22Rv1 (cell line): ENCODE data around the gene NKX2-1.

ENCODE experiments used
- H3K27ac ChIP-seq: fragments of 450-650 bp; 2 replicates; pipeline ENCODE4 v1.5.1; 2017
- ZFX ChIP-seq: fragments of 450-650 bp; IDR thresholded peaks from 2 replicates; pipeline ENCODE4 v1.6.1; 2017; ENCODE audit warnings: antibody characterized with exemption, borderline replicate concordance
- TF ChIP-seq, protein P1 (sequence below): fragments of 450-650 bp; IDR thresholded peaks from 2 replicates; pipeline ENCODE4 v1.5.1; 2017; ENCODE audit warnings: mild to moderate bottlenecking

Gene NKX2-1

DNA sequence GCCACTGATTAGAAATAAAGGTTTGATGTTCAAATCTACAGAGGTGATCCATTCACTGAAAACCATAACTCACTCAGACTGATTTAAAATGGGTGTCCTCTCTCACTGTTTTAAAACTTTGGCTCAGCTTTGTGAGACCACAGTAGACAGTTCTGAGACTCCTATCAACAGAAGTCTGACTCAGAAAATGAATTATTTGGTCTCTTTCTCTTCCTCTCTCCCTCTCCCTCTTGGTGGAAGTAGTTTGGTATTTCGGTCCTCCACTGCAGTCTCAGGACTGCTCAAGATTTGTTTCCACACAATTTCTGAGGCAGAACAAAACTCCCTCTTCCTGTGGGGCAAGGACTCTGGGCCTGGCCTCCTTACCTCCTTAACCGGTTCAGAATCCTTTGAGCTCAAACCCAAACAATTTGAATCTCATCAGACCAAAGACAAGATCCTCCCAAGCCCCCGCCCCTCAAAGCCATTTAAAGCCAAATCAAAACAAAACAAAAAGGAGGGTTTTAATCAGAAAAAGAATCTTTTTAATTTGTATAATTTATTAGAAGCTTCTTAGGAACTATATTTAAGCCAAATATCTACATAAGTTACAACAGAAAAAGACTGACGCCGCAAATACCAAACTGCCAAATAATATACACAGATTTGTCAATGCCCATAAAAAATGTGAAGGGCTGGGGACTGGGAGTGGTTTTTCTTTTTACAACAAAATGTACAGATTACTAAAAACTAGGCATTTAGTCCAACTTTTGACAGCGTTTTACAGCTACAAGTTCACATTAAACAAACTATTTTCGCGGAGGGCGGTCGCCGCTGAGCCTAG lies 3.9 kb downstream of the NKX2-1 start:
- TF ChIP-seq, protein P1, sequence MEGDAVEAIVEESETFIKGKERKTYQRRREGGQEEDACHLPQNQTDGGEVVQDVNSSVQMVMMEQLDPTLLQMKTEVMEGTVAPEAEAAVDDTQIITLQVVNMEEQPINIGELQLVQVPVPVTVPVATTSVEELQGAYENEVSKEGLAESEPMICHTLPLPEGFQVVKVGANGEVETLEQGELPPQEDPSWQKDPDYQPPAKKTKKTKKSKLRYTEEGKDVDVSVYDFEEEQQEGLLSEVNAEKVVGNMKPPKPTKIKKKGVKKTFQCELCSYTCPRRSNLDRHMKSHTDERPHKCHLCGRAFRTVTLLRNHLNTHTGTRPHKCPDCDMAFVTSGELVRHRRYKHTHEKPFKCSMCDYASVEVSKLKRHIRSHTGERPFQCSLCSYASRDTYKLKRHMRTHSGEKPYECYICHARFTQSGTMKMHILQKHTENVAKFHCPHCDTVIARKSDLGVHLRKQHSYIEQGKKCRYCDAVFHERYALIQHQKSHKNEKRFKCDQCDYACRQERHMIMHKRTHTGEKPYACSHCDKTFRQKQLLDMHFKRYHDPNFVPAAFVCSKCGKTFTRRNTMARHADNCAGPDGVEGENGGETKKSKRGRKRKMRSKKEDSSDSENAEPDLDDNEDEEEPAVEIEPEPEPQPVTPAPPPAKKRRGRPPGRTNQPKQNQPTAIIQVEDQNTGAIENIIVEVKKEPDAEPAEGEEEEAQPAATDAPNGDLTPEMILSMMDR = no peak
- TF ChIP-seq ZFX = no peak
- H3K27ac ChIP-seq = no peak overlapping the region

DNA sequence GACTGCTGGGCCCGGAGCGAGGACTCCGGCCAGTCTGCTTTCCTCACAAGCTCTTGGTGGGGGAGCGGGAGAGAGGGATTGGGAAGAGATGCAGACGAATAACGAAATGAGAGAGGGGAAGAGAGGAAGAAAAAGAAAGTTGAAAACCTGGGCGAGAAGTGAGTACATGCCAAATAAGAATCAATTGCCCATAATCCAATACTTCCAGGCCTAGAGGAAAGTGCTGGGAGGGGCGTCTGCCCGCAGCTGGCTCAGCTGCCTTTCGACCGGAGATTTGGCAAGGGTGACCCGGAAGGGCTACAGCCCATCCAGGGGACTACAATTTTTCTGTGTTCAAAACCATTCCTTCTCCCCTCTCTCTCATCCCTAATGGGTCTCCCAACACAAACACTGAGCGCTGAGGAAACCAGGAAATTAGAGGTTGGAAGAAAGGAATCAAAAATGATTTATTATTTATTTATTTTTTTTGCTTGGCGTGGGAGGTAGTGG lies 4.9 kb downstream of the NKX2-1 start:
- H3K27ac ChIP-seq = no peak overlapping the region
- TF ChIP-seq, protein P1 = no peak
- TF ChIP-seq ZFX = no peak

DNA sequence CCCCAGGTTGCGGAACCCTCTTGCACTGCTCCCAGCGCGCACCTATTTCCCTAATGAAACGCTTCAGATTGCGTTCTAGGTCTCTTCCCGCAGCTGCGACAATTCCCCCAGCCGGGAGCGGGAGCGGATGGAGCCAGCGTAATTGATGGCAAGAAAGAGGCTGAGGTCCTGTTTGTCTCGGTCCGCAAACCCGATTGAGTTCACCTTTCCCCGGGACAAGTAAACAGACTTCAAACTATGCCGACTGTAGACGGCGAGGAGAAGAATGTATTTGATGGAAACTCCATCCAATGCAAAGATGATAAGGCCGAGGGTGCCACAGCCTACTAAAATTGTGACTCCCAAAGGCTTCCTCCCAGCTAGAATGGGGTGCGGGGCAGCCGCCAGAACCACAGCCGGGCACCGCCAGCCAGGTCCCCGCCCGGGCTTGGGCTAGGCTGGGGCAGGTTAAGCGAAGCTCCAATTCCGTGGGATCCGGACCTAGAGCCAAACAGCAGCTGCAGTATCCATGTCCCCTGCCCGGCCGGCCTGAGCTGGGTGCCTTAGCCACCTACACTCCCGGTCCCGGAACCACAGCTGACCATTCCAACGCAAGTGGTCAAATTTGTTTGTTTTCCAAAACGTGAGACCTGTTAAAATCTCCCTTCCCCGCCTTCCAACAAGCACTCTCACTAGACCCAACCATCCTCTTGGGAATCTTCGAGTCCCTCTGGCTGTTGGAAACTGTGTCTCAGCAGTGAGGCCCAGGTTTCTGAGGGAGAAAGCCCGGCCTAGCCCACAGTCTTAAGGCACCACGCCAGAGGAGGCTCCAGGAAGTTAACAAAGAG lies 5.5 kb downstream of the NKX2-1 start:
- H3K27ac ChIP-seq = no peak overlapping the region
- TF ChIP-seq, protein P1 = no peak
- TF ChIP-seq ZFX = no peak

DNA sequence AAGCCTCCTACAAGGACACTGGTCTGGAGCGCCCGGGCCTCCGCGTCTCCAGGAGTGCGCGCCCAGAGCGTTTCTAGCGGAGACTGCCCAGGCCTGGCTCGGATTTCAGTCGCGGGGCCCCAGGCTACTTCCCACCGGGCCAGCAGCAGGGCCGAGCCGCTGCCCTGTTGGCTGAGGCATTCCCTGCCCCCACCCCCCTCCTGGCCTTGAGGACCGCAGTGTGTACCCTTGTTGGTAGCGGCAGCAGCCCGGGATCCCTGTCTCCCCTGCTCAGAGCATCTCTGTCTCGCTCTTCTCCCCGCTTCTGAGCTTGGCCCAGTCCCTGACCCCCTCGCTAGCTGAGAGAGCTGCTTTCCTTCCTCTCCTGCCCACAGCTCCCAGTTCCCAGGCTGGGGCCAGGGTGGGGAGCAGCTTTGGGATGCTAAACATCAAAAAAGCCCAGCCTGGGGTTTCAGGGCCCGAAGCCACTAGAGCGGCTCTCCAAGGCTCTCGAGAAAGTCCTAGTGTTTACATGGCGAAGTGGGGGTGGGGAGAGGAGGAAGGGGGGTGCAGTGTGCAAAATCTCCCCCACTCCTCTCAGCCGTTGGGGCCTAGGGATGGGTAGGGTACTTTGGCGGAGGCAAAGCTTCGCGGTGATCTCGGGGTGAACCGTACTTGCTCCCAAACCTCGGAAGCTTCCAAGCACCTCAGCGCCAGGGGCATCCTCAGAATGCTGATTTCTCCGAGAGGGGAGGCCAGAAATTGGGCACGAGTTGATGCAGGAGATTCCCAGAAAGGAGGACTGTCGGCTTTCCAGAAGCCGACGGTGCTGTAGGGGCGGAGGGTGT lies 6.4 kb downstream of the NKX2-1 start:
- no peak overlapping the region for H3K27ac ChIP-seq
- TF ChIP-seq, protein P1 = no peak
- TF ChIP-seq ZFX = no peak

DNA sequence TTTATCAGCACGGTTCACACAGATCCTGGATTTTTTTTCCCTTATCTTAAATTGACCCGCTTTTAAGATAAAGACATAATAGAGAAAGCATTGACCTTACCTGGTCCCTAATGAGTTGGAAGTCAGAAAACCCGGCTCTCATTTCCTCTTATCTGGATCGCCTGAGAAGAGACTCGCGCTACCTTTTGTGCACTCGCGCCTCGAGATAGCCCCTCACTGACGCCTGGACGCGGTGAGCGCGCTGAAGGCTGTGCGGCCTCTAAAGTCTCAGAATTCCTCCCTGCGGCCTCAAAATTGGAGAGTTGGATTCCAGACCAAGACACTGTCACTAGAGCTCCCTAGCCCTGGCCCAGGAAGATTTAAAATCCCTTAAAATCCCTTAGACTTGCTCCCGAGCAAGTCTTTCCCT lies 7.0 kb downstream of the NKX2-1 start:
- TF ChIP-seq, protein P1 = no peak
- no peak for TF ChIP-seq ZFX
- H3K27ac ChIP-seq = no peak overlapping the region

DNA sequence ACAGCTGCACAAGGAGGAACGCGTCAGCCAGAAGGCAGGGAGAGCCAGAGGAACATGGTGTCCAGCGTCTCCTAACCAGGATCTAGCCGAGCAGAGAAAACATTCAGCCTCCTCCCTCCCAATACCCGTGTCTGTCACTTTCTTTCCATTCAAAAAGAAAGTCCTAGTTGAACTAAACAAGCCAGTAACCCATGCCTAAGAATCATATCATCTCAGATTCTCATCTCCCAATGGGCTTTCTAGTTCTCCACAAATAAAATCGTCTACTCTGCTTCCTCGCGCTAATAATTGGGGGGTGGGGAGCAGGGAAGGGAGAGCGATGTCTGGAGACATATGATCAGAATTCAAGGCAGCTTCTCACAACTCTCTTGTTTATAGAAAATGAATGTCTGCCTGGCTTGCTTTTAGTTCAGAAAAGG lies 7.4 kb downstream of the NKX2-1 start:
- no peak overlapping the region for H3K27ac ChIP-seq

More for the DNA sequence above, 7.4 kb downstream of the NKX2-1 start:
- no peak for TF ChIP-seq ZFX
- TF ChIP-seq, protein P1 = no peak
